Effector memory CD4-positive, alpha-beta T cell (primary cell): ENCODE measurements around the gene CACNA1C.

ENCODE experiments used
- DNase-seq, 3 donors: peaks; one replicate each; pipeline ENCODE4 v3.0.0-alpha.2; 2020
- H3K27ac ChIP-seq: 2 replicates; pipeline ENCODE4 v1.7.0; 2013; ENCODE audit warnings: mild to moderate bottlenecking, low read length, moderate library complexity; ENCODE audit not compliant: insufficient read depth, poor library complexity, severe bottlenecking
- H3K27me3 ChIP-seq: replicated peaks from 2 replicates; pipeline ENCODE4 v1.7.0; 2013; ENCODE audit warnings: mild to moderate bottlenecking, low read length; ENCODE audit not compliant: insufficient read depth, control insufficient read depth, poor library complexity, severe bottlenecking
- H3K36me3 ChIP-seq: 2 replicates; pipeline ENCODE4 v1.7.0; 2013; ENCODE audit warnings: mild to moderate bottlenecking, low read length, moderate library complexity; ENCODE audit not compliant: control insufficient read depth, insufficient read depth
- H3K4me1 ChIP-seq: 2 replicates; pipeline ENCODE4 v1.7.0; 2013; ENCODE audit warnings: low read length, mild to moderate bottlenecking; ENCODE audit not compliant: control insufficient read depth, insufficient read depth, poor library complexity, severe bottlenecking
- H3K4me3 ChIP-seq: 2 replicates; pipeline ENCODE4 v1.7.0; 2013; ENCODE audit warnings: low read length, low read depth, mild to moderate bottlenecking; ENCODE audit not compliant: insufficient read depth, poor library complexity, severe bottlenecking
- H3K9me3 ChIP-seq: 2 replicates; pipeline ENCODE4 v1.7.0; 2013; ENCODE audit warnings: mild to moderate bottlenecking, low read length, moderate library complexity; ENCODE audit not compliant: control insufficient read depth

Gene CACNA1C

GRCh38 chr12:2335513-2335912 lies 282.7 kb downstream of the CACNA1C start:
- Histone ChIP-seq H3K4me3 (no peak overlapping the region), H3K4me1 (no peaks in the 10 kb centered on the region), H3K27ac (no peak overlapping the region), H3K9me3 (no peaks in the 10 kb centered on the region), H3K36me3 (no peaks in the 10 kb centered on the region), H3K27me3 (no peaks in the 10 kb centered on the region)
- DNase-seq: no peak

GRCh38 chr12:2335916-2336315 lies 283.1 kb downstream of the CACNA1C start:
- DNase-seq: no peak
- no peak overlapping the region for H3K27ac ChIP-seq
- no peaks in the 10 kb centered on the region for H3K4me1 ChIP-seq
- H3K4me3 ChIP-seq: no peak overlapping the region
- H3K36me3 ChIP-seq: no peaks in the 10 kb centered on the region
- no peaks in the 10 kb centered on the region for H3K27me3 ChIP-seq
- no peaks in the 10 kb centered on the region for H3K9me3 ChIP-seq

DNA sequence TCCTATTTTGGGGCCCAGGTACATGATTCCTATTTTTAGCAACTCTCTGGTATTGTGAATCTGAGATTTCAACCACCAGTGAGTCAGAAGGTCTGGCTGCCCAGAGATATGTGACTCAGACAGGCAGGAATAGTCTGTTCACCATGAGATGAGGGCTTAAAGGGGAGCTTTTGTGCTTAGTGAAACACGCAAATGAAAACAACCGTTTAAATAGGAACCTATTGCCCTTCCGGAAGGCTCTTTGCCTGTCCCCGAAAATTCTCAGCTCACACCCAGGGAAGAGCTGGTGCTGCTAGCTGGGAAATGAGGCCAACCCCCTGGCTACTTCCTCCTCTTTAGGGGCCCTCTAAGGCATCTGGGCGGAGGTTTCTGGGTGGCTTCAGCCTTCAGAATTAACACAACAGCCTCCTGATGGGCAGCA lies 283.6 kb downstream of the CACNA1C start:
- H3K27me3 ChIP-seq: no peaks in the 10 kb centered on the region
- no peaks in the 10 kb centered on the region for H3K9me3 ChIP-seq
- H3K36me3 ChIP-seq: no peaks in the 10 kb centered on the region
- no peak overlapping the region for H3K4me3 ChIP-seq
- no peak overlapping the region for H3K27ac ChIP-seq
- no peak for DNase-seq
- H3K4me1 ChIP-seq: no peaks in the 10 kb centered on the region

DNA sequence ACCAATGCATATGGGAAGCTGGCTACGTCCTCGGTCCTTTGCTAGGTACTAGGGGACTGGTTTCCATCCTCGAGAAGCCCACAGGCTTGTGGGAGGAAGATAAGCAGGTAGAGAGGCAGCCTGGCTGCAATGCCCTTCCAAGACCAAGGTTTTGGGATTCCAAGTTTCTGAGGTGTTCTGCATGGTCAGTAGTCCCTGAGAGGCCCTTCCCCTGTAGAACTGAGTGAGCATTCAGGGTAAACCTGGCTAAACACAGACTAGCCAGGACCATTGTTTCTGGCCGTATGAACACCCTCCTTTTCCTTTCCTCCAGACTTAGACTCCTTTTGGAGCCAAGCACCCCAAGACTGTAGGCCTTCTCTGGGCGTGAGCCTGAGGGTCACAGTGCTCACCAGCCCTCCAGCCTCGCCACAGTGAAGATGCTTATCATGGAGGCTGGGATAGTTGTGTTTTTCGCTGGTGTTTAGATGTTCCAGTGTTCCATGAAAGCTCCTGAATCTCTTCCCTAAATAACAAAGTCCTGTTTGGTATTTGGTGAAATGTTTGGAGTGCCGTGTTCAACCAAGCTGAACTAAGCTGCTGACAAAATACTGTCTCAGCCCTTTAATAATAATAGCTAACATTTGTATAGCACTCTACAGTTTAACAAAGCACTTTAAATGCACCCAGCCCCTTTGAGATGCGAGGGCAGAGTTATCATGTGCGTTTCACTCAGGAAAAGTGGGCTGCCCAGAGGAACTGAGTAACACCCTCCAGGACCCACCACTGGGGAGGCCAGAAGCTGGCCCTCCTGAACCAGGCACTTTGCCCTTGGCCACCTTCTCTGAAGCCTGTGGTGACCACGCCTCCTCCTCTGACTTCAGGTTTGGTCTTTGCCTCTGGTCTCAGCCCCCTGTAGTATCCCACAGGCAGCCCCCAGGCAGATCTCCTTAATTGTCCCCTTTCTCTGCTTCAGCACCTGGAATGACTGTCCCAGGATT lies 284.5 kb downstream of the CACNA1C start:
- H3K36me3 ChIP-seq: no peaks in the 10 kb centered on the region
- H3K9me3 ChIP-seq: no peaks in the 10 kb centered on the region
- H3K27ac ChIP-seq: no peak overlapping the region
- H3K4me1 ChIP-seq: no peaks in the 10 kb centered on the region
- no peak for DNase-seq
- H3K4me3 ChIP-seq: no peak overlapping the region
- no peaks in the 10 kb centered on the region for H3K27me3 ChIP-seq

GRCh38 chr12:2338381-2338780 lies 285.6 kb downstream of the CACNA1C start:
- no peak for DNase-seq
- Histone ChIP-seq H3K9me3 (no peaks in the 10 kb centered on the region), H3K27ac (no peak overlapping the region), H3K4me3 (no peak overlapping the region), H3K4me1 (no peaks in the 10 kb centered on the region), H3K36me3 (no peaks in the 10 kb centered on the region), H3K27me3 (no peaks in the 10 kb centered on the region)

DNA sequence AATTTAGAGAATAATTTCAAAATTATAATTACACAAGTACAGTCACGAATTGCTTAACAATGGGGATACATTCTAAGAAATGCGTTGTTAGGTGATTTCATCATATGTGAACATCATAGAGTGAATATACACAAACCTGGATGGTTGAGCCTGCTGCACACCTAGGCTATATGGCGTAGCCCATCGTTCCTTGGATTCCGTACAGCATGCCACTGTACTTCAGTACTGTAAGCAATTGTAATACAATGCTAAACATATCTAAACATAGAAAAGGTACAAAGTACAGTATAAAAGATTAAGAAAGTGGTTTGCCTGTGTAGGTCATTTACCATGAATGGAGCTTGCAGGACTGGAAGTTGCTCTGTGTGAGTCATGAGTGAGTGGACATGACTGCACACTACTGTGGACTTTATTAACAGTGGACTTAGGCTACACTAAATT lies 286.2 kb downstream of the CACNA1C start:
- Histone ChIP-seq H3K27me3 (no peaks in the 10 kb centered on the region), H3K4me1 (no peaks in the 10 kb centered on the region), H3K9me3 (no peaks in the 10 kb centered on the region), H3K36me3 (no peaks in the 10 kb centered on the region), H3K4me3 (no peak overlapping the region), H3K27ac (no peak overlapping the region)
- DNase-seq: no peak

- DNase-seq: no peak
- no peaks in the 10 kb centered on the region for H3K27me3 ChIP-seq
- no peaks in the 10 kb centered on the region for H3K4me1 ChIP-seq
- H3K4me3 ChIP-seq: no peak overlapping the region
- no peaks in the 10 kb centered on the region for H3K36me3 ChIP-seq
- H3K27ac ChIP-seq: no peak overlapping the region
- H3K9me3 ChIP-seq: no peaks in the 10 kb centered on the region
These were observed 288.4 kb downstream of the CACNA1C start for GRCh38 chr12:2341051-2341751.

DNA sequence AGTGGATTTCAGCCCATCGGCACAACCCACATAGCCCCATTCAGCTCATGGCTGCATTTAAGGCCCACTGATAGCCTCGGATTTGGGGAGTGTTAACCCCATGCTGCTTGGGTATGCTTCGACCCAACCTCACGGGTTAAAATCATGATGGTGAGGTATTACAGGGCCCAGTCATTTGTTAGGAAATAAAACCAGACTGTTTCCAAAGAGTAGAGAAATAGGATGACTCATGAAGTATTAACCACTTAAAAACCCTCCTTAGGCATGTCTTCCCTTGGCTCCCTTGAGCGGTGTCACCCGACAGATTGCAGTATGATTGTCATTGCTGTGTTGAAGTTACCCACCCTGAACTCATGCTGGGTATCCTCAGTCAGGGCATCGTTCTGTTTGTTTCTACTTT lies 289.1 kb downstream of the CACNA1C start:
- no peak for DNase-seq
- no peaks in the 10 kb centered on the region for H3K4me1 ChIP-seq
- H3K27ac ChIP-seq: no peak overlapping the region
- H3K27me3 ChIP-seq: no peaks in the 10 kb centered on the region
- no peaks in the 10 kb centered on the region for H3K36me3 ChIP-seq
- H3K9me3 ChIP-seq: no peaks in the 10 kb centered on the region
- H3K4me3 ChIP-seq: no peak overlapping the region

DNA sequence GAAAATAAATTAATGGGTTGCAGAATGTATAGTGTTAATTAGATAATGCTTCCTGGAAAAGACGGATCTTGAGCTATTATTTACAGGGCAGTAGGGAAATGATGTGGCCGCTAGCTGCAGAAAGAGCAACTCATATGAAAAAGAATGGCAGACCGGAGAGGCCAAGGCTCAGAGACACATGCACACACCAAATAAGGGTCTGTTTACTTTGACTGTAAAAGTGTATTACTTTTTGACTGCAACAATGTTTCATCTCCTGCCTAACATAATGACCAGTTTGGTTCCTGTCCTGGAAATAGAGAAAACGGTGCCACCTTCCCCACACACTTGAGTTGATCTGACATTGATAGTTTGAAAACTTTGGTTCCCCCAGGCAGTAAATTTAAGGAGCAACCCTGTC lies 290.9 kb downstream of the CACNA1C start:
- no peaks in the 10 kb centered on the region for H3K36me3 ChIP-seq
- DNase-seq: no peak

GRCh38 chr12:2344476-2344875 lies 291.7 kb downstream of the CACNA1C start:
- H3K27me3 ChIP-seq: no peaks in the 10 kb centered on the region
- no peak overlapping the region for H3K27ac ChIP-seq
- DNase-seq: no peak
- no peaks in the 10 kb centered on the region for H3K36me3 ChIP-seq
- no peak overlapping the region for H3K4me3 ChIP-seq
- H3K9me3 ChIP-seq: no peaks in the 10 kb centered on the region
- H3K4me1 ChIP-seq: no peaks in the 10 kb centered on the region

More for the DNA sequence above, 290.9 kb downstream of the CACNA1C start:
- Histone ChIP-seq H3K27me3 (no peaks in the 10 kb centered on the region), H3K4me1 (no peaks in the 10 kb centered on the region), H3K4me3 (no peak overlapping the region), H3K9me3 (no peaks in the 10 kb centered on the region), H3K27ac (no peak overlapping the region)
